ENCODE data around the gene HSCB. TPM values are rescaled to one million over a fixed set of nuclear protein-coding genes. Genes with fewer than 3 reads are reported as not detected.

HSCB gene
- total and polyA plus RNA-seq, 9 of the 15 experiments (the other 6 are each of a cell fraction or from before 2014, with no cell fraction given): 2.6 to 13.1 (median 8.6) TPM

DNA sequence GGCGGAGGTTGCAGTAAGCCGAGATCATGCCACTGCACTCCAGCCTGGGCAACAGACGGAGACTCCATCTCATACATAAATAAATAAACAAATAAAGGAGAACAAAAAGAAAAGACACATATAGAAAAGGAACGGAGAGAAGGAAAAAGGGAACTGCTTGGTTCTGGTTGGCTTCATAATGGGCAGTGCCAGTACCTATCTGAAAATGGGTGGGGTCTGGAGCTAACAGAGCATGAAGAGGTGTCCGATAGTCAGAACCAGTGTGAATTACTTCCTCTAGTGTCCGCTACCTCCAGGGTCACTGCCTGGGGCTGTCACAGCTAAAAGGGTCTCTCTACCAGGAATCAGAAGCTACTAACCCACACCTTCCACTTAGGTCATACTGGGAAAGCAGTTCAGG is 35.0 kb upstream of the HSCB start:
- in situ Hi-C loops (cut with MboI) (no loop called here), intact Hi-C loops (cut with micrococcal nuclease) (no loop called here)
- Histone ChIP-seq H3K9me3 (replicated peaks; ENCODE audit: control insufficient read depth, insufficient read depth, low read depth, low read length) (no peaks in the 10 kb centered on the region), H2AFZ (ENCODE audit: low read depth, low read length) (no peak overlapping the region), H3K4me3 (no peak overlapping the region), H4K20me1 (replicated peaks; ENCODE audit: control insufficient read depth, insufficient read depth, low read length) (no peaks in the 10 kb centered on the region), H3K4me1 (replicated peaks in 1 of 2; ENCODE audit: control insufficient read depth in 2 of 2, insufficient read depth in 2 of 2, low read length in 2 of 2) (no peaks in the 10 kb centered on the region), H3K9ac (ENCODE audit: insufficient read depth in 1 of 2, low read depth in 2 of 2, low read length in 2 of 2) (no peak overlapping the region), H3K79me2 (ENCODE audit: control insufficient read depth, insufficient read depth, low read length) (no peaks in the 10 kb centered on the region), H3K9me1 (ENCODE audit: control insufficient read depth, insufficient read depth, low read length) (no peaks in the 10 kb centered on the region), H3K27ac (ENCODE audit: extremely low read depth, low read depth, low read length) (no peak overlapping the region), H3K27me3 (ENCODE audit: control insufficient read depth in 2 of 2, insufficient read depth in 2 of 2, low read length in 2 of 2) (no peaks in the 10 kb centered on the region), H3K36me3 (ENCODE audit: control insufficient read depth, insufficient read depth, low read length) (peaks cover 62% of the 10 kb centered on the region; the same call in 2 of the 3 replicates), H3K4me2 (ENCODE audit: insufficient read depth, low read length) (no peak overlapping the region)
- DNase-seq (ENCODE audit: extremely low read depth in 1 of 4, low spot score in 3 of 4) (no peak), ATAC-seq (no peak), FAIRE-seq (no peak)
- no peak for TF ChIP-seq HDAC6 (IDR thresholded peaks at IDR 0.05; ENCODE audit: low read depth, low read length)
- no peak for TF ChIP-seq CREM (IDR thresholded peaks at IDR 0.05; ENCODE audit: low read depth)
- TF ChIP-seq, protein P1, sequence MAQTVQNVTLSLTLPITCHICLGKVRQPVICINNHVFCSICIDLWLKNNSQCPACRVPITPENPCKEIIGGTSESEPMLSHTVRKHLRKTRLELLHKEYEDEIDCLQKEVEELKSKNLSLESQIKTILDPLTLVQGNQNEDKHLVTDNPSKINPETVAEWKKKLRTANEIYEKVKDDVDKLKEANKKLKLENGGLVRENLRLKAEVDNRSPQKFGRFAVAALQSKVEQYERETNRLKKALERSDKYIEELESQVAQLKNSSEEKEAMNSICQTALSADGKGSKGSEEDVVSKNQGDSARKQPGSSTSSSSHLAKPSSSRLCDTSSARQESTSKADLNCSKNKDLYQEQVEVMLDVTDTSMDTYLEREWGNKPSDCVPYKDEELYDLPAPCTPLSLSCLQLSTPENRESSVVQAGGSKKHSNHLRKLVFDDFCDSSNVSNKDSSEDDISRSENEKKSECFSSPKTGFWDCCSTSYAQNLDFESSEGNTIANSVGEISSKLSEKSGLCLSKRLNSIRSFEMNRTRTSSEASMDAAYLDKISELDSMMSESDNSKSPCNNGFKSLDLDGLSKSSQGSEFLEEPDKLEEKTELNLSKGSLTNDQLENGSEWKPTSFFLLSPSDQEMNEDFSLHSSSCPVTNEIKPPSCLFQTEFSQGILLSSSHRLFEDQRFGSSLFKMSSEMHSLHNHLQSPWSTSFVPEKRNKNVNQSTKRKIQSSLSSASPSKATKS (CRISPR knock-in tag; IDR thresholded peaks at IDR 0.05): no peak
- TF ChIP-seq, protein P2, sequence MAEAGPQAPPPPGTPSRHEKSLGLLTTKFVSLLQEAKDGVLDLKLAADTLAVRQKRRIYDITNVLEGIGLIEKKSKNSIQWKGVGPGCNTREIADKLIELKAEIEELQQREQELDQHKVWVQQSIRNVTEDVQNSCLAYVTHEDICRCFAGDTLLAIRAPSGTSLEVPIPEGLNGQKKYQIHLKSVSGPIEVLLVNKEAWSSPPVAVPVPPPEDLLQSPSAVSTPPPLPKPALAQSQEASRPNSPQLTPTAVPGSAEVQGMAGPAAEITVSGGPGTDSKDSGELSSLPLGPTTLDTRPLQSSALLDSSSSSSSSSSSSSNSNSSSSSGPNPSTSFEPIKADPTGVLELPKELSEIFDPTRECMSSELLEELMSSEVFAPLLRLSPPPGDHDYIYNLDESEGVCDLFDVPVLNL (CRISPR knock-in tag; IDR thresholded peaks at IDR 0.05; ENCODE audit: low read depth): no peak
- no peak for TF ChIP-seq FOXP1 (CRISPR knock-in tag; IDR thresholded peaks at IDR 0.05)
- no peak for TF ChIP-seq ZNF24 (IDR thresholded peaks at IDR 0.05)
- TF ChIP-seq POLR2B (IDR thresholded peaks at IDR 0.05; ENCODE audit: low read depth, partially characterized antibody): no peak
- TF ChIP-seq RUNX1 (IDR thresholded peaks at IDR 0.05; ENCODE audit: low read depth): no peak
- 100% methylated on average over 3 of the region's 6 CpGs for WGBS (ENCODE audit: insufficient coverage, low coverage, missing lambda C conversion rate)
- BruUV-seq (replicated peaks): no TSS peak
- CTCF ChIA-PET (ENCODE audit: low intra/inter-chr PET ratio): no interaction called here
- POLR2A ChIA-PET: interaction anchor here (1.3 kb wide), 1 partner anchor 10 kb away, joined by 8 read pairs; no protein-coding TSS in a partner anchor

All from K562 (cell line).